ENCODE results near the gene GAB1. TPM values are rescaled to one million over a fixed set of nuclear protein-coding genes. Genes with fewer than 3 reads are reported as not detected.

Gene GAB1
- total RNA-seq, 1 experiment from 2014 or later = 15.3 TPM

GRCh38 chr4:143292858-143293257 is 43.8 kb upstream of the GAB1 start:
- Histone ChIP-seq H4K8ac (replicated peaks; ENCODE audit: insufficient read length, low read depth, low read length) (no peak overlapping the region), H3K79me1 (ENCODE audit: insufficient read depth, low read depth, low read length, poor library complexity, severe bottlenecking) (no peaks in the 10 kb centered on the region), H2AFZ (ENCODE audit: low read length) (no peak overlapping the region), H4K91ac (ENCODE audit: insufficient read length, low read depth, low read length) (no peak overlapping the region), H2BK120ac (ENCODE audit: low read depth, low read length, poor library complexity, severe bottlenecking) (no peak overlapping the region), H4K20me1 (ENCODE audit: control insufficient read depth, insufficient read depth, insufficient read length) (no peaks in the 10 kb centered on the region), H3K4me2 (ENCODE audit: insufficient read depth, insufficient read length, low read length) (no peak overlapping the region), H3K27me3 (ENCODE audit: insufficient read depth, low read length) (no peaks in the 10 kb centered on the region), H3K4ac (ENCODE audit: low read depth, low read length) (no peak overlapping the region), H3K56ac (ENCODE audit: insufficient read length, low read depth, low read length) (no peak overlapping the region), H2BK12ac (ENCODE audit: insufficient read length, low read depth, low read length) (no peak overlapping the region), H4K5ac (ENCODE audit: insufficient read length, low read depth, low read length) (no peak overlapping the region), H2BK15ac (ENCODE audit: low read depth, low read length) (no peak overlapping the region), H2BK5ac (ENCODE audit: insufficient read length, low read length) (no peak overlapping the region), H3K27ac (ENCODE audit: insufficient read length, low read depth, low read length) (no peak overlapping the region), H2BK20ac (ENCODE audit: low read depth, low read length, poor library complexity, severe bottlenecking) (no peak overlapping the region), H3K79me2 (ENCODE audit: insufficient read depth, low read length) (no peaks in the 10 kb centered on the region), H3K23me2 (ENCODE audit: insufficient read length, low read depth, low read length, poor library complexity, severe bottlenecking) (no peaks in the 10 kb centered on the region), H3K4me1 (ENCODE audit: insufficient read depth, low read length) (no peaks in the 10 kb centered on the region), H3K23ac (ENCODE audit: insufficient read length, low read depth, low read length) (no peak overlapping the region), H3K9me3 (ENCODE audit: control insufficient read depth, low read depth, low read length) (no peaks in the 10 kb centered on the region), H3K18ac (ENCODE audit: insufficient read length, low read depth, low read length) (no peak overlapping the region), H3K14ac (ENCODE audit: insufficient read depth, low read length) (no peak overlapping the region), H2AK5ac (ENCODE audit: insufficient read length, low read length) (no peak overlapping the region), H3K9ac (ENCODE audit: extremely low read depth, insufficient read length, low read length) (no peak overlapping the region), H3T11ph (ENCODE audit: low read length) (no peak overlapping the region)
- no peaks in the 10 kb centered on the region for H3K4me1 Mint-ChIP-seq
- H3K27ac Mint-ChIP-seq = no peak overlapping the region
- no peaks in the 10 kb centered on the region for H3K36me3 Mint-ChIP-seq (ENCODE audit: insufficient read depth in 1 of 3, low read depth in 3 of 3)
- WGBS (ENCODE audit: extremely low coverage, insufficient read length, low lambda C conversion rate) = no CpG with 5 or more reads among the region's 1 CpG
- TF ChIP-seq CTCF (conservative IDR thresholded peaks at IDR 0.05) = no peak
- H3K9me3 Mint-ChIP-seq = no peaks in the 10 kb centered on the region
- no peak overlapping the region for H3K4me3 Mint-ChIP-seq
- H3K27me3 Mint-ChIP-seq (ENCODE audit: low read depth) = no peaks in the 10 kb centered on the region
- DNase-seq = no peak
